PFSK-1 (cell line): ENCODE data around the gene CDK1.

Source experiments
- POLR2AphosphoS5 ChIP-seq: IDR thresholded peaks from 2 replicates; pipeline ENCODE4 v1.6.1; 2012; ENCODE audit warnings: low read depth, mild to moderate bottlenecking, control low read depth, low read length, moderate library complexity
- TF ChIP-seq, protein P1 (sequence below), 2 experiments: IDR thresholded peaks; 2 replicates each; pipeline versions ENCODE4 v1.6.1 to v1.8.0; 2011 to 2012; ENCODE audit warnings: low read depth in 2 of 2, low read length in 2 of 2, control low read depth in 1 of 2, inconsistent platforms in 1 of 2, mild to moderate bottlenecking in 1 of 2, moderate library complexity in 1 of 2; ENCODE audit not compliant: insufficient read depth in 1 of 2

DNA sequence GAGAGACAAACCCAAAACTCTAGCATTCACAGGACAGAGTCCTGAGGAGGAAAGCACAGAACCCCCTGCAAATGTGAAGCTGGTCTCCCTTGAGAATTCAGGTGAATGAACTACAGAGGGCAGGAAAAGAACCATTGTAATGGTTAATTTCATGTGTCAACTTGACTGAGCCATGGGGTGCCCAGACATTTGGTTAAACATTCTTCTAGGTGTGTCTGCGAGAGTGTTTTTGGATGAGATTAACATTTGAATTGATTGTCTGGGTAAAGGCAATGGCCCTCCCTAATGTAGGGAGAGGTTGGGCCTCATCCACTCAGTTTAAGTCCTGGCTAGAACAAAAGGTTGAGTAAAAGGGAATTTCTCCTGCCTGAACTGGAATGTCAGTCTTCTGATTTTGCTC lies 15.7 kb upstream of the CDK1 start:
- TF ChIP-seq, protein P1, sequence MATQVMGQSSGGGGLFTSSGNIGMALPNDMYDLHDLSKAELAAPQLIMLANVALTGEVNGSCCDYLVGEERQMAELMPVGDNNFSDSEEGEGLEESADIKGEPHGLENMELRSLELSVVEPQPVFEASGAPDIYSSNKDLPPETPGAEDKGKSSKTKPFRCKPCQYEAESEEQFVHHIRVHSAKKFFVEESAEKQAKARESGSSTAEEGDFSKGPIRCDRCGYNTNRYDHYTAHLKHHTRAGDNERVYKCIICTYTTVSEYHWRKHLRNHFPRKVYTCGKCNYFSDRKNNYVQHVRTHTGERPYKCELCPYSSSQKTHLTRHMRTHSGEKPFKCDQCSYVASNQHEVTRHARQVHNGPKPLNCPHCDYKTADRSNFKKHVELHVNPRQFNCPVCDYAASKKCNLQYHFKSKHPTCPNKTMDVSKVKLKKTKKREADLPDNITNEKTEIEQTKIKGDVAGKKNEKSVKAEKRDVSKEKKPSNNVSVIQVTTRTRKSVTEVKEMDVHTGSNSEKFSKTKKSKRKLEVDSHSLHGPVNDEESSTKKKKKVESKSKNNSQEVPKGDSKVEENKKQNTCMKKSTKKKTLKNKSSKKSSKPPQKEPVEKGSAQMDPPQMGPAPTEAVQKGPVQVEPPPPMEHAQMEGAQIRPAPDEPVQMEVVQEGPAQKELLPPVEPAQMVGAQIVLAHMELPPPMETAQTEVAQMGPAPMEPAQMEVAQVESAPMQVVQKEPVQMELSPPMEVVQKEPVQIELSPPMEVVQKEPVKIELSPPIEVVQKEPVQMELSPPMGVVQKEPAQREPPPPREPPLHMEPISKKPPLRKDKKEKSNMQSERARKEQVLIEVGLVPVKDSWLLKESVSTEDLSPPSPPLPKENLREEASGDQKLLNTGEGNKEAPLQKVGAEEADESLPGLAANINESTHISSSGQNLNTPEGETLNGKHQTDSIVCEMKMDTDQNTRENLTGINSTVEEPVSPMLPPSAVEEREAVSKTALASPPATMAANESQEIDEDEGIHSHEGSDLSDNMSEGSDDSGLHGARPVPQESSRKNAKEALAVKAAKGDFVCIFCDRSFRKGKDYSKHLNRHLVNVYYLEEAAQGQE (IDR thresholded peaks at IDR 0.05; ENCODE audit: insufficient read depth in 1 of 2, low read depth in 2 of 2, low read length in 2 of 2): no peak
- TF ChIP-seq POLR2AphosphoS5: no peak
